NB4 (cell line): ENCODE measurements around the gene SNAP29.
"Not testable (repeated sequence)": the region's sequence is repeated elsewhere in the genome, so short reads cannot be mapped to it uniquely, and the experiment has no call there.

Source experiments
- DNase-seq: peaks from one replicate; pipeline ENCODE4 v3.0.0; 2010; ENCODE audit warnings: low read depth
- H3K4me3 ChIP-seq: one replicate; pipeline ENCODE4 v1.5.1; 2011; ENCODE audit warnings: mild to moderate bottlenecking, low read depth, low read length, moderate library complexity
- CTCF ChIP-seq: IDR thresholded peaks from one replicate; pipeline ENCODE4 v1.5.1; 2012; ENCODE audit warnings: low read depth, low read length
- MAX ChIP-seq: IDR thresholded peaks from 2 replicates; pipeline ENCODE4 v1.6.1; 2011; ENCODE audit warnings: low read depth, low read length
- MYC ChIP-seq: IDR thresholded peaks from 2 replicates; pipeline ENCODE4 v1.6.1; 2011; ENCODE audit warnings: low read depth, low read length
- POLR2A ChIP-seq: IDR thresholded peaks from 2 replicates; pipeline ENCODE4 v1.6.1; 2011; ENCODE audit warnings: mild to moderate bottlenecking; ENCODE audit not compliant: insufficient read length; ENCODE audit errors: extremely low read depth

SNAP29 gene

GRCh38 chr22:20822240-20822639 is 36.6 kb upstream of the SNAP29 start:
- no peak overlapping the region for H3K4me3 ChIP-seq
- TF ChIP-seq MYC (no peak), POLR2A (no peak), CTCF (no peak), MAX (no peak)
- DNase-seq, result no peak

GRCh38 chr22:20823264-20823663 is 35.5 kb upstream of the SNAP29 start:
- TF ChIP-seq CTCF (no peak), MAX (no peak), MYC (no peak), POLR2A (no peak)
- no peak overlapping the region for H3K4me3 ChIP-seq
- DNase-seq, result no peak

- not testable (repeated sequence) for DNase-seq, H3K4me3 ChIP-seq
Observed at GRCh38 chr22:20825216-20825615, 33.6 kb upstream of the SNAP29 start.

- TF ChIP-seq MYC (no peak), CTCF (no peak), POLR2A (no peak), MAX (no peak)
- H3K4me3 ChIP-seq, result no peak overlapping the region
- DNase-seq, result no peak
Observed at GRCh38 chr22:20825624-20826023, 33.2 kb upstream of the SNAP29 start.

GRCh38 chr22:20826373-20827152 is 32.2 kb upstream of the SNAP29 start:
- not testable (repeated sequence) for DNase-seq, H3K4me3 ChIP-seq

- TF ChIP-seq CTCF (no peak), MYC (no peak), POLR2A (no peak), MAX (no peak)
- no peak for DNase-seq
- no peak overlapping the region for H3K4me3 ChIP-seq
Observed at GRCh38 chr22:20829491-20830134, 29.2 kb upstream of the SNAP29 start.

- H3K4me3 ChIP-seq, result no peak overlapping the region
- TF ChIP-seq MYC (no peak), POLR2A (no peak), MAX (no peak), CTCF (no peak)
- DNase-seq, result no peak
Observed at GRCh38 chr22:20833225-20833665, 25.6 kb upstream of the SNAP29 start.
